Natural killer cell (primary cell): ENCODE data around the gene ENTPD1. TPM values are rescaled to one million over a fixed set of nuclear protein-coding genes. Genes with fewer than 3 reads are reported as not detected.

ENCODE experiments used
- ATAC-seq, 3 donors: fragments of 150-1000 bp in 2 of 3; fragments of 200-7000 bp in 1 of 3; cut with Tn5 transposase; 1 replicate in 1 of 3; 2 replicates in 2 of 3; pipeline ENCODE4 v1.10.0; 2021; ENCODE audit warnings: mild to moderate bottlenecking in 2 of 3, moderate library complexity in 2 of 3
- DNase-seq, 2 donors: peaks; one replicate each; pipeline versions ENCODE4 v3.0.0 to v3.0.0-alpha.2; 2013 to 2021; ENCODE audit warnings: mixed read lengths in 1 of 2
- H3K27ac ChIP-seq: one replicate; pipeline ENCODE4 v1.5.1; 2013; ENCODE audit warnings: mild to moderate bottlenecking, low read length
- H3K27me3 ChIP-seq: one replicate; pipeline ENCODE4 v1.6.1; 2013; ENCODE audit warnings: low read length; ENCODE audit not compliant: control insufficient read depth, insufficient read depth
- H3K36me3 ChIP-seq: one replicate; pipeline ENCODE4 v1.6.1; 2013; ENCODE audit warnings: low read length; ENCODE audit not compliant: control insufficient read depth, insufficient read depth
- H3K4me1 ChIP-seq: one replicate; pipeline ENCODE4 v1.6.1; 2013; ENCODE audit warnings: low read length; ENCODE audit not compliant: control insufficient read depth, insufficient read depth
- H3K4me3 ChIP-seq: one replicate; pipeline ENCODE4 v1.5.1; 2013; ENCODE audit warnings: low read length
- H3K9me3 ChIP-seq: one replicate; pipeline ENCODE4 v1.6.1; 2013; ENCODE audit warnings: low read length; ENCODE audit not compliant: control insufficient read depth, insufficient read depth
- H3K27ac Mint-ChIP-seq, 2 donors: one replicate each; pipeline ENCODE4 v1.8.0; 2022; ENCODE audit warnings: mild to moderate bottlenecking in 2 of 2, mixed read lengths in 2 of 2, moderate library complexity in 1 of 2
- H3K27me3 Mint-ChIP-seq, 2 donors: one replicate each; pipeline ENCODE4 v1.8.0; 2022; ENCODE audit warnings: low read depth in 2 of 2, mixed read lengths in 2 of 2
- H3K36me3 Mint-ChIP-seq: one replicate; pipeline ENCODE4 v1.8.0; 2022; ENCODE audit warnings: mixed read lengths
- H3K4me1 Mint-ChIP-seq, 2 donors: one replicate each; pipeline ENCODE4 v1.8.0; 2022; ENCODE audit warnings: mixed read lengths in 2 of 2
- H3K4me3 Mint-ChIP-seq: one replicate; pipeline ENCODE4 v1.8.0; 2022; ENCODE audit warnings: mild to moderate bottlenecking, moderate library complexity, mixed read lengths
- H3K9me3 Mint-ChIP-seq, 2 donors: one replicate each; pipeline ENCODE4 v1.8.0; 2022; ENCODE audit warnings: mixed read lengths in 2 of 2
- WGBS: methylation state at CpG from one replicate; pipeline ENCODE4 v1.1.7; 2013; ENCODE audit warnings: missing lambda C conversion rate; ENCODE audit not compliant: insufficient coverage; 5-methylcytosine and 5-hydroxymethylcytosine counted together
- intact Hi-C: fragments of 100-400 bp; cut with micrococcal nuclease; formaldehyde crosslinking; loops from one replicate; pipeline ENCODE4 v1.14.2; 2022
- total RNA-seq, 4 donors: library from RNA; stranded (reverse); fragments of 120-200 nt in 1 of 4; gene quantifications; one replicate each; pipeline versions ENCODE4 v1.2.3 to v1.2.4, GENCODE V29; 2013 to 2022
- TF ChIP-seq, protein P1 (sequence below): fragments of 200-600 bp; IDR thresholded peaks from one replicate; pipeline ENCODE4 v1.8.0; 2022; ENCODE audit warnings: antibody characterized with exemption

The ENTPD1 gene
- total RNA-seq, 3 donors from 2014 or later (not counting 1 experiment from before 2014, with no cell fraction given) = 1.3 to 6.2 (median 3.1) TPM

DNA sequence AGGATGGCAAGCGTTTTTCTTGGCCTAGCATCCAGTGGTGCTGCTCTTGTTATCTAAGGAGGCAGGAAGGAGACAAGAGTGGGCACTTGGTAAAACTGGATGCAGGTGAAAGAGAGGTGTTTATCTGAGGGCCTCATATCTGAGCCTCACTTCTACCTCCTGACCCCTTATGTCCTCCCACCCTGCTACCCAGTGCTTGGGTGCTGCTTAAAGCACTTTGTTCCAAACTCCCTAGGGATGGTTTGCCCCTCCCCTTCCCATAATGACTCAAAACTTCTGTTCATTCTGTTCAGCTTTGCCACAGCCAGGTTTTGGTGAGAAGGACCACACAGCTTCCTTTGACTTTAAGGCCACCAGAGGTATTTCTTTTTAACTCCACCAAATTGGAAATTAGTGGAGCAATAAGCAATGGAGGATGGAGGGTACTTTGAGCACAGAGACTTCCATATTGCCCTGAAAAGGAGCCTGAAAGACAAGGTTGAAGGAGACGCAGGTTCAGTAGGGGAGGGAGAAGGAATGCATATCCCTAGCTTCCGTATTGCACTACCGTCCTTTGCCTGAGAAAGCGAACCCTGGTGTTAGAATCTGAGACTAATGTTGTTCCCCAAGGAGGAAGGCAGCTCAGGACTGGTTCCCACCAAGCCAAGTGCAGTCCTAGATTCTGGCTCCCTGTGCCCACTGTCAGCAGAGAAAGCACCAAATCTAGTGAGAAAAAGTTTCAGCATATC, 30.1 kb downstream of the ENTPD1 start:
- no peak overlapping the region for H3K27ac Mint-ChIP-seq
- TF ChIP-seq, protein P1, sequence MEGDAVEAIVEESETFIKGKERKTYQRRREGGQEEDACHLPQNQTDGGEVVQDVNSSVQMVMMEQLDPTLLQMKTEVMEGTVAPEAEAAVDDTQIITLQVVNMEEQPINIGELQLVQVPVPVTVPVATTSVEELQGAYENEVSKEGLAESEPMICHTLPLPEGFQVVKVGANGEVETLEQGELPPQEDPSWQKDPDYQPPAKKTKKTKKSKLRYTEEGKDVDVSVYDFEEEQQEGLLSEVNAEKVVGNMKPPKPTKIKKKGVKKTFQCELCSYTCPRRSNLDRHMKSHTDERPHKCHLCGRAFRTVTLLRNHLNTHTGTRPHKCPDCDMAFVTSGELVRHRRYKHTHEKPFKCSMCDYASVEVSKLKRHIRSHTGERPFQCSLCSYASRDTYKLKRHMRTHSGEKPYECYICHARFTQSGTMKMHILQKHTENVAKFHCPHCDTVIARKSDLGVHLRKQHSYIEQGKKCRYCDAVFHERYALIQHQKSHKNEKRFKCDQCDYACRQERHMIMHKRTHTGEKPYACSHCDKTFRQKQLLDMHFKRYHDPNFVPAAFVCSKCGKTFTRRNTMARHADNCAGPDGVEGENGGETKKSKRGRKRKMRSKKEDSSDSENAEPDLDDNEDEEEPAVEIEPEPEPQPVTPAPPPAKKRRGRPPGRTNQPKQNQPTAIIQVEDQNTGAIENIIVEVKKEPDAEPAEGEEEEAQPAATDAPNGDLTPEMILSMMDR = no peak

DNA sequence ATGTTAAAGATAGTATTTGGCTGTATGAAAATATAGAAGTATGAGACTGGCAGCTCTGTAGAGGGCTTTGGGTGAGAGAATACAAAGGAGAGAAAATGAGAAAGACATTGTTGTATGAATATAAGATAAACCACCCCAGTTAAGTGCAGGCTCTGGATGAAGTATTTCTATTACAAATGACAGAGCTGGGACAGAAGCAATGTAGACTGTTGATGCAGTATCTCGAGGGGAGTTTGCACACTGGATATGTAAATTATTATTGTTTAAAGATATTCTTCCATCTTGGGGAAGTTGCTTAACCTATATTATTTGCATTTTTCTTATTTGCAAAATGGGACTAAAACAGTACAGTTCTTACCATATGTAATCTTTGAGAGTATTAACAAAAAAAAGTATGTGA, 31.5 kb downstream of the ENTPD1 start:
- ATAC-seq (no peak), DNase-seq (no peak)
- peaks cover 0 to 3% of the 10 kb centered on the region in 2 donors for H3K4me1 Mint-ChIP-seq
- TF ChIP-seq, protein P1 = no peak
- H3K4me3 Mint-ChIP-seq = no peak overlapping the region
- no peak overlapping the region for H3K27ac Mint-ChIP-seq
- Histone ChIP-seq H3K4me1 (peaks cover 24% of the 10 kb centered on the region), H3K36me3 (no peaks in the 10 kb centered on the region), H3K27ac (no peak overlapping the region), H3K4me3 (no peak overlapping the region), H3K27me3 (no peaks in the 10 kb centered on the region), H3K9me3 (no peaks in the 10 kb centered on the region)
- H3K9me3 Mint-ChIP-seq = no peaks in the 10 kb centered on the region
- no peaks in the 10 kb centered on the region for H3K27me3 Mint-ChIP-seq
- intact Hi-C loops = no loop called here
- no peaks in the 10 kb centered on the region for H3K36me3 Mint-ChIP-seq
- 80% methylated on average over 1 of the region's 1 CpG for WGBS

More for the DNA sequence above, 30.1 kb downstream of the ENTPD1 start:
- Histone ChIP-seq H3K4me1 (peaks cover 24% of the 10 kb centered on the region), H3K27ac (peak overlapping the region; percentile 62), H3K36me3 (no peaks in the 10 kb centered on the region), H3K9me3 (no peaks in the 10 kb centered on the region), H3K4me3 (no peak overlapping the region), H3K27me3 (no peaks in the 10 kb centered on the region)
- Mint-ChIP-seq H3K27me3 (no peaks in the 10 kb centered on the region), H3K9me3 (no peaks in the 10 kb centered on the region), H3K4me1 (peaks cover 0 to 3% of the 10 kb centered on the region in 2 donors), H3K4me3 (no peak overlapping the region), H3K36me3 (no peaks in the 10 kb centered on the region)
- intact Hi-C loops = no loop called here
- 87% methylated on average over 5 of the region's 5 CpGs for WGBS
- ATAC-seq = no peak
- DNase-seq = no peak

DNA sequence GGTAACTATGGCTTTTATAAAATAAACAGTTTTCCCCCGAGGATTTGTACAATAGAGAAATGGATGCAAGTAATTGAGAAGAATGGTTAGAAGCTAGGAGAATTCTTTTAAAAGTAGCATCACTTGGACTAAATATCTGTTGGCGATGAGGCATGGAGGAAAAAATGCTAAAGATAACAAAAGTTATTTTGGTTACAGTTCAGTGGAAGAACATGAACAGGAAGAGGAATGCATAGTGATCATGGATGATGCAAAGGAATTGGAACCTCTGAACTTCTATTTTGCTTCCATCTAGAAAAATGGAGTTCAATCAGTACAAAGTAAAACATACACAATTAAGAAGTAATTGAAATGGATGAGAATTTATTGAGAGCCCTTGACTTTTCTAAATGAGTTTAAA, 32.9 kb downstream of the ENTPD1 start:
- peaks cover 0 to 10% of the 10 kb centered on the region in 2 donors for H3K4me1 Mint-ChIP-seq
- H3K27ac Mint-ChIP-seq = no peak overlapping the region
- H3K4me3 Mint-ChIP-seq = no peak overlapping the region
- DNase-seq = no peak
- no peaks in the 10 kb centered on the region for H3K27me3 Mint-ChIP-seq
- WGBS = 80% methylated on average over 2 of the region's 2 CpGs
- Histone ChIP-seq H3K27ac (no peak overlapping the region), H3K27me3 (no peaks in the 10 kb centered on the region), H3K4me3 (no peak overlapping the region), H3K36me3 (no peaks in the 10 kb centered on the region), H3K9me3 (no peaks in the 10 kb centered on the region), H3K4me1 (peaks cover 35% of the 10 kb centered on the region)
- H3K9me3 Mint-ChIP-seq = no peaks in the 10 kb centered on the region
- ATAC-seq = no peak
- TF ChIP-seq, protein P1 = no peak
- no peaks in the 10 kb centered on the region for H3K36me3 Mint-ChIP-seq
- intact Hi-C loops = no loop called here

DNA sequence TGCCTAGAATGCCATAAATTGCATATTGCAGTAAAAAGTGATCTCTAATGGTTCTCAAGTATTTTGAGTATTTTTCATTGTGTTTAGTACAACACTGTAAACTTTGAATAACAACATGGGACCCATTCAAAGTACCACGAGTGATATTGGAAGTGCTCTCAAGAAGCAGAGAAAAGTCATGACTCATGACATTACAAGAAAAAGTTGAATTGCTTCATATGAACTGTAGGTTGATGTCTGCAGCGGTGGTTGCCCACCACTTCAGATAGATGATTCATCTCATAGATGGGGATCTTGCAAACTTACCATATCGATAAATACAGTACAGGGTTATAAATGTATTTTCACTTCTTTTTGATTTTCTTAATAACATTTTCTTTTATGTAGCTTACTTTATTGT, 33.9 kb downstream of the ENTPD1 start:
- TF ChIP-seq, protein P1 = no peak
- Mint-ChIP-seq H3K9me3 (no peaks in the 10 kb centered on the region), H3K27ac (no peak overlapping the region), H3K4me3 (no peak overlapping the region), H3K4me1 (peaks cover 0 to 10% of the 10 kb centered on the region in 2 donors), H3K27me3 (no peaks in the 10 kb centered on the region), H3K36me3 (no peaks in the 10 kb centered on the region)
- no peak for DNase-seq
- intact Hi-C loops = no loop called here
- 66% methylated on average over 2 of the region's 3 CpGs for WGBS
- H3K4me3 ChIP-seq = no peak overlapping the region
- no peaks in the 10 kb centered on the region for H3K27me3 ChIP-seq
- no peaks in the 10 kb centered on the region for H3K9me3 ChIP-seq
- H3K36me3 ChIP-seq = no peaks in the 10 kb centered on the region
- ATAC-seq = no peak
- H3K27ac ChIP-seq = no peak overlapping the region
- H3K4me1 ChIP-seq = peaks cover 30% of the 10 kb centered on the region
